Upper lobe of left lung (tissue), 6 donors: ENCODE data around the gene TAF5. TPM values are rescaled to one million over a fixed set of nuclear protein-coding genes. Genes with fewer than 3 reads are reported as not detected.

Experiments
- ATAC-seq, 2 donors: fragments of 200-7000 bp; cut with Tn5 transposase; one replicate each; pipeline ENCODE4 v1.9.1; 2022; ENCODE audit warnings: mild to moderate bottlenecking in 2 of 2, moderate library complexity in 2 of 2; ENCODE audit not compliant: low FRiP score in 2 of 2
- DNase-seq, 2 donors: peaks; one replicate each; pipeline ENCODE4 v3.0.0-alpha.2; 2019 to 2020
- H3K27ac ChIP-seq, 4 donors: fragments of 200-600 bp; sonication (generic); one replicate each; pipeline ENCODE4 v1.5.1; 2016 to 2019
- H3K27me3 ChIP-seq, 4 donors: fragments of 200-600 bp; sonication (generic); one replicate each; pipeline ENCODE4 v1.5.1; 2017 to 2019
- H3K36me3 ChIP-seq, 4 donors: fragments of 200-600 bp; sonication (generic); one replicate each; pipeline ENCODE4 v1.5.1; 2016 to 2019
- H3K4me1 ChIP-seq, 4 donors: fragments of 200-600 bp; sonication (generic); one replicate each; pipeline ENCODE4 v1.5.1; 2018 to 2019
- H3K4me3 ChIP-seq, 4 donors: fragments of 200-600 bp; sonication (generic); one replicate each; pipeline ENCODE4 v1.5.1; 2017 to 2019; ENCODE audit warnings: mild to moderate bottlenecking in 2 of 4, moderate library complexity in 1 of 4
- H3K9me3 ChIP-seq, 4 donors: fragments of 200-600 bp; sonication (generic); one replicate each; pipeline ENCODE4 v1.5.1; 2018 to 2019
- CTCF ChIP-seq, 6 experiments: fragments of 450-650 bp in 4 of 6; fragments of 200-600 bp in 2 of 6; sonication (generic) in 2 of 6; IDR thresholded peaks; one replicate each; pipeline ENCODE4 v1.5.1; 2016 to 2019; ENCODE audit warnings: antibody characterized with exemption in 6 of 6
- EP300 ChIP-seq, 4 donors: sonication (generic); formaldehyde crosslinking; IDR thresholded peaks; one replicate each; pipeline ENCODE4 v1.5.1; 2017; ENCODE audit warnings: antibody characterized with exemption in 4 of 4, control low read depth in 2 of 4
- POLR2A ChIP-seq, 4 donors: fragments of 450-650 bp; IDR thresholded peaks; one replicate each; pipeline ENCODE4 v1.5.1; 2016 to 2017; ENCODE audit warnings: antibody characterized with exemption in 4 of 4, mild to moderate bottlenecking in 2 of 4
- POLR2AphosphoS5 ChIP-seq, 2 donors: sonication (generic); formaldehyde crosslinking; IDR thresholded peaks; one replicate each; pipeline ENCODE4 v1.5.1; 2017; ENCODE audit warnings: antibody characterized with exemption in 2 of 2
- WGBS, 2 donors: methylation state at CpG; one replicate each; pipeline ENCODE4 v1.1.5; 2017 to 2018; 5-methylcytosine and 5-hydroxymethylcytosine counted together
- total RNA-seq, 6 donors: library from RNA; depleted of rRNA in 4 of 6; stranded (reverse); fragments of >200 nt in 4 of 6; gene quantifications; one replicate each; pipeline versions ENCODE4 v1.1.0 to v1.2.1, GENCODE V29; 2016 to 2021
- donor health status: DM: no; HTN: no; CAD: no; lungs with moderate emphysema.
- donor health status: DM: no; HTN: yes; CAD: no; lungs with severe emphysema.

TAF5 gene
- 1 to 10 TPM; 1.1 to 7.6 (median 4.4) TPM for total RNA-seq

- ATAC-seq (peak; percentile 94 to 97), DNase-seq (peak; percentile 93 to 95)
- Histone ChIP-seq H3K4me1 (peaks cover 6 to 19% (median 14%) of the 10 kb centered on the region in 4 donors), H3K9me3 (no peaks in the 10 kb centered on the region), H3K4me3 (peak within 1 kb of the TSS; percentile 87 to 100 (median 98)), H3K36me3 (peaks cover 0 to under 1% (median 0%) of the 10 kb centered on the region in 4 donors), H3K27ac (peak within 1 kb of the TSS; percentile 87 to 93 (median 90)), H3K27me3 (no peaks in the 10 kb centered on the region)
- 0% methylated on average over 39 to 58 of the region's 81 CpGs for WGBS, 2 donors
- TF ChIP-seq POLR2A (IDR thresholded peaks at IDR 0.05) (peak; percentile 21 to 98 (median 62)), EP300 (IDR thresholded peaks at IDR 0.05) (no peak), CTCF (IDR thresholded peaks at IDR 0.05) (peak in 3 of 6 experiments; percentile 11 to 30 (median 27)), POLR2AphosphoS5 (IDR thresholded peaks at IDR 0.05) (peak; percentile 89 to 98)
Observed at GRCh38 chr10:103367782-103368518, at the start of gene TAF5. TSS of gene TAF5 (plus strand) at chr10:103367976. CDS start at chr10:103367990, 14 bp downstream.

- Histone ChIP-seq H3K27ac (no peak overlapping the region), H3K36me3 (peaks cover 0 to 69% (median 36%) of the 10 kb centered on the region in 4 donors), H3K27me3 (no peaks in the 10 kb centered on the region), H3K4me1 (no peaks in the 10 kb centered on the region), H3K9me3 (no peaks in the 10 kb centered on the region), H3K4me3 (no peak overlapping the region)
- WGBS, 2 donors = 96% methylated on average over 7 of the region's 7 CpGs
- TF ChIP-seq EP300 (IDR thresholded peaks at IDR 0.05) = no peak
- TF ChIP-seq POLR2A (IDR thresholded peaks at IDR 0.05) = no peak
- DNase-seq = no peak
- ATAC-seq = no peak
Observed at GRCh38 chr10:103327906-103328305, 39.9 kb upstream of the TAF5 start.

- Histone ChIP-seq H3K4me1 (no peaks in the 10 kb centered on the region), H3K4me3 (no peak overlapping the region), H3K27me3 (no peaks in the 10 kb centered on the region), H3K9me3 (no peaks in the 10 kb centered on the region), H3K27ac (no peak overlapping the region), H3K36me3 (peaks cover 0 to 66% (median 18%) of the 10 kb centered on the region in 4 donors)
- 94 to 96% methylated on average over 2 of the region's 2 CpGs for WGBS, 2 donors
- no peak for DNase-seq
- no peak for ATAC-seq
- TF ChIP-seq POLR2A (IDR thresholded peaks at IDR 0.05) (no peak), CTCF (IDR thresholded peaks at IDR 0.05) (peak in 5 of 6 experiments; percentile 21 to 42 (median 32)), EP300 (IDR thresholded peaks at IDR 0.05) (no peak), POLR2AphosphoS5 (IDR thresholded peaks at IDR 0.05) (no peak)
Observed at GRCh38 chr10:103333934-103334520, 33.7 kb upstream of the TAF5 start.

- ATAC-seq = no peak
- Histone ChIP-seq H3K9me3 (no peaks in the 10 kb centered on the region), H3K4me3 (no peak overlapping the region), H3K4me1 (no peaks in the 10 kb centered on the region), H3K27me3 (no peaks in the 10 kb centered on the region), H3K36me3 (peaks cover 0 to 62% (median 20%) of the 10 kb centered on the region in 4 donors), H3K27ac (no peak overlapping the region)
- DNase-seq = no peak
- TF ChIP-seq CTCF (IDR thresholded peaks at IDR 0.05) = no peak
- no peak for TF ChIP-seq EP300 (IDR thresholded peaks at IDR 0.05)
- no peak for TF ChIP-seq POLR2A (IDR thresholded peaks at IDR 0.05)
- TF ChIP-seq POLR2AphosphoS5 (IDR thresholded peaks at IDR 0.05) = no peak
Observed at GRCh38 chr10:103334567-103334966, 33.2 kb upstream of the TAF5 start.

- no peak for DNase-seq
- Histone ChIP-seq H3K9me3 (no peaks in the 10 kb centered on the region), H3K36me3 (peaks cover 0 to 54% (median 16%) of the 10 kb centered on the region in 4 donors), H3K4me3 (no peak overlapping the region), H3K4me1 (no peaks in the 10 kb centered on the region), H3K27me3 (no peaks in the 10 kb centered on the region), H3K27ac (no peak overlapping the region)
- no peak for ATAC-seq
- 94 to 98% methylated on average over 4 of the region's 4 CpGs for WGBS, 2 donors
- TF ChIP-seq EP300 (IDR thresholded peaks at IDR 0.05) (no peak), CTCF (IDR thresholded peaks at IDR 0.05) (no peak), POLR2A (IDR thresholded peaks at IDR 0.05) (no peak), POLR2AphosphoS5 (IDR thresholded peaks at IDR 0.05) (no peak)
Observed at GRCh38 chr10:103336370-103336769, 31.4 kb upstream of the TAF5 start.
